Measurements from ENCODE around the gene GCNT2.

GCNT2 gene

DNA sequence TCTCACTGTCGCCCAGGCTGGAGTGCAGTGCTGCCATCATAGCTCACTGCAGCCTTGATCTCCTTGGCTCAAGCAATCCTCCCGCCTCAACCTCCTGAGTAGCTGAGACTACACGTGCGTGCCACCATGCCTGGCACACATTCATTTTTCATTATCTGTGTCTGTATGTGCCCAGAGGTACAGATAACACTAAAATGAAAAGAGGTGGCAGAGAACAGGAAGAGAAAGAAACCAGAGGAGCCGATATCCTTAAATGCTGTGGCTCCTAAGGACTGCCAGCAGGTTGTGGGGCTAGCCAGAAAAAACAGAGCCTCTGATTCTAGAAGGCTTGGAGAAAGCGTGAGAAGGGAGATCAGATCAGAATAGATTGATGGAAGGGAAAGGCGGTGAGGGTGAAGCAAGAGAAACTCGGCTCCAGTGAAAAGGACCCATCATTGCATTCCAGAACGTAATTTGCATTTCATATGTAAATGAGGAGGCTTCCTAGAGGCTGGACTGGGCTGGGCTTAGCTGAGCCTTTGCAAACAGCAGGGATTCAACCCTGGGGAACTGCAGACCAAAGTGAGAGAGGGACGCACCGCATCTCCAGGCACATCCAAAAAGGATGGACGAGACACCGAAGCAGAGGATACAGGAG, 64.2 kb downstream of the GCNT2 start:
- Histone ChIP-seq H3K9ac (ENCODE audit: low read depth in 1 of 2, low read length in 2 of 2) (no peak overlapping the region), H3K4me1 (ENCODE audit: control insufficient read depth in 1 of 2, insufficient read depth in 2 of 2, low read length in 2 of 2) (peaks cover 34 to 38% of the 10 kb centered on the region in 2 donors), H3K4me3 (ENCODE audit: low read depth in 1 of 2, low read length in 2 of 2) (peak overlapping the region in 1 of 2 donors; percentile 17), H3K36me3 (ENCODE audit: control insufficient read depth in 1 of 2, insufficient read depth in 2 of 2, low read length in 2 of 2) (peaks cover 0 to 5% of the 10 kb centered on the region in 2 donors), H3K9me3 (ENCODE audit: control insufficient read depth in 1 of 2, low read length in 2 of 2) (no peaks in the 10 kb centered on the region), H3K27me3 (ENCODE audit: control insufficient read depth in 1 of 2, insufficient read depth in 2 of 2, low read length in 2 of 2) (no peaks in the 10 kb centered on the region), H3K27ac (ENCODE audit: low read depth, low read length) (no peak overlapping the region)

DNA sequence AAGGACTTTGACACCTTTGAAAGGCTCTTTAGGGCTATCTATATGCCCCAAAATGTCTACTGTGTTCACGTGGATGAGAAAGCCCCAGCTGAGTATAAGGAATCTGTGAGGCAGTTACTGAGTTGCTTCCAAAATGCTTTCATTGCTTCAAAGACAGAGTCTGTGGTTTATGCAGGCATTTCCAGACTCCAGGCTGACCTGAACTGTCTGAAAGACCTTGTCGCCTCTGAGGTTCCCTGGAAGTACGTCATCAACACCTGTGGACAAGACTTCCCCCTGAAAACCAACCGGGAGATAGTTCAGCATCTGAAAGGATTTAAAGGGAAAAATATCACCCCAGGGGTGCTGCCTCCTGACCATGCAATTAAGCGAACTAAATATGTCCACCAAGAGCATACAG, 65.2 kb downstream of the GCNT2 start:
- Histone ChIP-seq H3K9ac (ENCODE audit: low read depth in 1 of 2, low read length in 2 of 2) (no peak overlapping the region), H3K4me1 (ENCODE audit: control insufficient read depth in 1 of 2, insufficient read depth in 2 of 2, low read length in 2 of 2) (peaks cover 34 to 39% of the 10 kb centered on the region in 2 donors), H3K27me3 (ENCODE audit: control insufficient read depth in 1 of 2, insufficient read depth in 2 of 2, low read length in 2 of 2) (no peaks in the 10 kb centered on the region), H3K9me3 (ENCODE audit: control insufficient read depth in 1 of 2, low read length in 2 of 2) (no peaks in the 10 kb centered on the region), H3K36me3 (ENCODE audit: control insufficient read depth in 1 of 2, insufficient read depth in 2 of 2, low read length in 2 of 2) (peaks cover 0 to 5% of the 10 kb centered on the region in 2 donors), H3K4me3 (ENCODE audit: low read depth in 1 of 2, low read length in 2 of 2) (no peak overlapping the region), H3K27ac (ENCODE audit: low read depth, low read length) (no peak overlapping the region)

DNA sequence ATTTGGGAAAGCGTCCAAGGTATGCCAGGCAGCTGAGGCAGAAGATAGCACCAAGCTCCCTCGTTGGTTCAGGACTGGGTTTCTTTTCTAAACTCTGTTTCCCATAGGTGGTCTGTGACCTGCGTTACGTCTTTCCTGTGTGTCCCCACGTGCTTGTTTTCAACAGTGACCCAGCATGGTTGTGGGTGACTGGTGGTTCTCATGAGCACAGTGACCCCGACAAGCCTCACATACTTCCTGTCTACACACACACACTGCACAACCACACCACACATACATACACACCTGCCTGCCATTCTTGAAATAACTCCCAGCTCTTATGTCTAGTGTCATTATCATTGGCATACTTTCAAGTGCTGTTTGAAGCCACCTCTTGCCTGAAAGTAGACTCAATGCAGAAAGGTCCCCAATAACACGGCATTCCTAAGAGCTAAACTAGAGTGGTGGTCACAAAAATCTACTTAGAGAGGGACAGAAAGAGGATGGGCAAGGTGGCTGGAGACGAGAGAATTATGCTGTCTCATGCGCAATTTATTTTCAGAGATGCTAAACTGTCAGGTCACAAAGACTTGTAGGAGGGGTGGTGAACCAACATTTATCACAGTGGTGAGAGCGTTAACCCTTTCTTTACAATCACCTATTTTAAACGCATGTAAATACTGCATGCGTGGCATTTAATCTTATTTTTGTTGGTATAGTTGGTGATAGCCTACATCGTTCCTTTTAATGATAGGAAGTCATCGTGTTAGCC, 66.7 kb downstream of the GCNT2 start:
- H3K9me3 ChIP-seq (ENCODE audit: control insufficient read depth in 1 of 2, low read length in 2 of 2), result no peaks in the 10 kb centered on the region
- H3K4me1 ChIP-seq (ENCODE audit: control insufficient read depth in 1 of 2, insufficient read depth in 2 of 2, low read length in 2 of 2), result peaks cover 35 to 39% of the 10 kb centered on the region in 2 donors
- H3K27ac ChIP-seq (ENCODE audit: low read depth, low read length), result no peak overlapping the region
- peaks cover 0 to 5% of the 10 kb centered on the region in 2 donors for H3K36me3 ChIP-seq (ENCODE audit: control insufficient read depth in 1 of 2, insufficient read depth in 2 of 2, low read length in 2 of 2)
- no peak overlapping the region for H3K4me3 ChIP-seq (ENCODE audit: low read depth in 1 of 2, low read length in 2 of 2)
- H3K27me3 ChIP-seq (ENCODE audit: control insufficient read depth in 1 of 2, insufficient read depth in 2 of 2, low read length in 2 of 2), result no peaks in the 10 kb centered on the region
- no peak overlapping the region for H3K9ac ChIP-seq (ENCODE audit: low read depth in 1 of 2, low read length in 2 of 2)

DNA sequence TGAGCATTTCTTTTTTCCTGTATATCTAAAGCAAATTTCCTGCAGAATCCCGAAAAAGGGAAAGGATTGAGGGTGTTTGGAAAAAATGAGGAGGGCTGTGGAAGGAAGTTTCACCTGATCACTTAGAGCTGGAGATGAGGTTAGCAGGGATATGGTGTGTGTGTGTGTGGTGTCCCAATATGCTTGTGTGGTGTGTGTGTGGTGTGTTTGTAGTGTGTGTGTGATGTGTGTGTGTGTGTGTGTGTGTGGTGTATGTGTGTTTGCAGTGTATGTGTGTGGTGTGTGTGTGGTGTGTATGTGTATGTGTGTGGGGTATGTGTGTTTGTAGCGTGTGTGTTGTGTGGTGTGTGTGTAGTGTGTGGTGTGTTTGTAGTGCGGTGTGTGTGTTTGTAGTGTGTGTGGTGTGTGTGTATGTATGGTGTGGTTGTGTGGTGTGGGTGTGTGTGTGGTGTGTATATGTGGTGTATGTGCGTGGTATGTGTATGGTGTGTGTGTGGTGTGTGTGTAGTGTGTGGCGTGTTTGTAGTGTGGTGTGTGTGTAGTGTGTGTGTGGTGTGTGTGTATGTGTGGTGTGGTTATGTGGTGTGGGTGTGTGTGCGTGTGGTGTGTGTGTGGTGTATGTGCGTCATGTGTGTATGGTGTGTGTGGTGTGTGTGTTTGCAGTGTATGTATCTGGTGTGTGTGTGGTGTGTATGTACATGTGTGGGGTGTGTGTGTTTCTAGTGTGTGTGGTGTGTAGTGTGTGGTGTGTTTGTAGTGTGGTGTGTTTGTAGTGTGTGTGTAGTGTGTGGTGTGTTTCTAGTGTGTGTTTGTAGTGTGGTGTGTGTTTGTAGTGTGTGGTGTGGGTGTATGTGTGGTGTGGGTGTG, 67.6 kb downstream of the GCNT2 start:
- peaks cover 25 to 29% of the 10 kb centered on the region in 2 donors for H3K4me1 ChIP-seq (ENCODE audit: control insufficient read depth in 1 of 2, insufficient read depth in 2 of 2, low read length in 2 of 2)
- H3K4me3 ChIP-seq (ENCODE audit: low read depth in 1 of 2, low read length in 2 of 2), result peak overlapping the region in 1 of 2 donors; percentile 7
- no peaks in the 10 kb centered on the region for H3K27me3 ChIP-seq (ENCODE audit: control insufficient read depth in 1 of 2, insufficient read depth in 2 of 2, low read length in 2 of 2)
- H3K9me3 ChIP-seq (ENCODE audit: control insufficient read depth in 1 of 2, low read length in 2 of 2), result no peaks in the 10 kb centered on the region
- H3K9ac ChIP-seq (ENCODE audit: low read depth in 1 of 2, low read length in 2 of 2), result no peak overlapping the region
- H3K27ac ChIP-seq (ENCODE audit: low read depth, low read length), result peak overlapping the region; percentile 13
- H3K36me3 ChIP-seq (ENCODE audit: control insufficient read depth in 1 of 2, insufficient read depth in 2 of 2, low read length in 2 of 2), result peaks cover 0 to 5% of the 10 kb centered on the region in 2 donors

DNA sequence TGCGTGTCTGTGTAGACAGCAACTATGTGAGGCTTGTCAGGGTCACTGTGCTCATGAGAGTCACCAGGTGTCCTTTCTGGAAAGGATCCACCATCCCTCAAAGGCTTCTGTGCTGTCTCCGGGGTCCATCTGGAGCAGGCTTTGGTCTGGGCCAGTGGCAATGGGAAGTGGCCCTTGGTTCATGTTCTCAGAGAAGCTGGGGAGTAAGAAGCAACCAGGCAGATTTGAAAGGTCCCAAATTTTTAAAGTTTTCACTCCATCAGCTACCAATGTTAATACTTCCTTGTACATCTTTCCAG, 68.2 kb downstream of the GCNT2 start:
- Histone ChIP-seq H3K36me3 (ENCODE audit: control insufficient read depth in 1 of 2, insufficient read depth in 2 of 2, low read length in 2 of 2) (peaks cover 0 to 5% of the 10 kb centered on the region in 2 donors), H3K27ac (ENCODE audit: low read depth, low read length) (no peak overlapping the region), H3K4me3 (ENCODE audit: low read depth in 1 of 2, low read length in 2 of 2) (no peak overlapping the region)

DNA sequence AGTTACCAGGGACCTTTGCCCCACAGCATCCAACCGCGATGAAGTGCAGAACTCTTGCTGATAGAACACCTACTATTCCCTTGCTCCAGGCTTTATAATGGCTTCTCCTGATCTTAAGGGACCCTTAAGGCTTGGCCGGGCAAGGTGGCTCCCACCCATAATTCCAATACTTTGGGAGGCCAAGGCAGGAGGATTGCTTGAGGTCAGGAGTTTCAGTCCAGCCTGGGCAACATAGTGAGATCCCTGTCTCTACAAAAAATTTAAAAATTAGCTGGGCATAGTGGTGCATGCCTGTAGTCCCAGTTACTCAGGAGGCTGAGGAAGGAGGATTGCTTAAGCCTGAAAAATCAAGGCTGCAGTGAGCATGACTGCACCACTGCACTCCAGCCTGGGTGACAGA, 68.8 kb downstream of the GCNT2 start:
- H3K9me3 ChIP-seq (ENCODE audit: control insufficient read depth in 1 of 2, low read length in 2 of 2), result no peaks in the 10 kb centered on the region
- H3K36me3 ChIP-seq (ENCODE audit: control insufficient read depth in 1 of 2, insufficient read depth in 2 of 2, low read length in 2 of 2), result peaks cover 0 to 5% of the 10 kb centered on the region in 2 donors
- H3K9ac ChIP-seq (ENCODE audit: low read depth in 1 of 2, low read length in 2 of 2), result no peak overlapping the region
- no peaks in the 10 kb centered on the region for H3K27me3 ChIP-seq (ENCODE audit: control insufficient read depth in 1 of 2, insufficient read depth in 2 of 2, low read length in 2 of 2)
- no peak overlapping the region for H3K27ac ChIP-seq (ENCODE audit: low read depth, low read length)
- H3K4me1 ChIP-seq (ENCODE audit: control insufficient read depth in 1 of 2, insufficient read depth in 2 of 2, low read length in 2 of 2), result peaks cover 18 to 24% of the 10 kb centered on the region in 2 donors
- H3K4me3 ChIP-seq (ENCODE audit: low read depth in 1 of 2, low read length in 2 of 2), result no peak overlapping the region

More for the DNA sequence above, 68.2 kb downstream of the GCNT2 start:
- no peaks in the 10 kb centered on the region for H3K9me3 ChIP-seq (ENCODE audit: control insufficient read depth in 1 of 2, low read length in 2 of 2)
- H3K27me3 ChIP-seq (ENCODE audit: control insufficient read depth in 1 of 2, insufficient read depth in 2 of 2, low read length in 2 of 2), result no peaks in the 10 kb centered on the region
- H3K9ac ChIP-seq (ENCODE audit: low read depth in 1 of 2, low read length in 2 of 2), result no peak overlapping the region
- H3K4me1 ChIP-seq (ENCODE audit: control insufficient read depth in 1 of 2, insufficient read depth in 2 of 2, low read length in 2 of 2), result peaks cover 19 to 28% of the 10 kb centered on the region in 2 donors

DNA sequence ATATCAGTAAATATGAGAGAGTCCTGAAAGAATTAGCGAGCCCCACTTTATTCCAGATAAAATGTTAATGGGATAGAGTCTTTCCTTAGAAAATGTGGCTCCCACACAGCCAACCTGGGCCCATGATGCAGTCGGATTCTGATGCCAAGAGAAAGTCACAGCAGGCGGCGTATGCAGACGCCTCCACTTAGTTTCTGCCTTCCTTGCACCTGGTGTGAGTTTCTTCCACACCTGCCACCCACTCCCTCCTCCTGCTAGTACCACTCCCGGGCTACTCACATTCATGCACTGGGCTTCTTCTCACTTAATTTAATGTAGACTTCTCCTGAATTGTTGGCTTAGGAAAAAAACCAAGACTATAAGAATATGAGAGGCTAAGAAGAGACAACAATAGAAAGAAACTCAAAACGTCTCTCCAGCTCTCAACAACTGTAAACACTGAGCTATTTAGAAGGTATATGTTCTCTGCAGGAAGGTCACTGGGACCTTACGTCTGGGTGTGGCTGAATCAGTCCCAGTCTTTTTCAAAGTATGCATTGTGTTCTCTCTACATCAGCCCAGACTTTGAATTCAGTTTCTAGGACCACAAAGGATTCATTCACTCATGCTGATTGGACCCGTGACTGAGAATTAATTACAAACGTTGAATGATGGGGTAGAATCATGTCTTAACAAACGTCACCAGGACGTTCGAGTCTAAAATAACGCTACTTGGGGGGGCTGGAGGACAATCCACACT, 70.4 kb downstream of the GCNT2 start:
- peaks cover 15 to 18% of the 10 kb centered on the region in 2 donors for H3K4me1 ChIP-seq (ENCODE audit: control insufficient read depth in 1 of 2, insufficient read depth in 2 of 2, low read length in 2 of 2)
- no peak overlapping the region for H3K4me3 ChIP-seq (ENCODE audit: low read depth in 1 of 2, low read length in 2 of 2)
- H3K9ac ChIP-seq (ENCODE audit: low read depth in 1 of 2, low read length in 2 of 2), result no peak overlapping the region
- H3K27ac ChIP-seq (ENCODE audit: low read depth, low read length), result no peak overlapping the region
- H3K27me3 ChIP-seq (ENCODE audit: control insufficient read depth in 1 of 2, insufficient read depth in 2 of 2, low read length in 2 of 2), result no peaks in the 10 kb centered on the region
- H3K36me3 ChIP-seq (ENCODE audit: control insufficient read depth in 1 of 2, insufficient read depth in 2 of 2, low read length in 2 of 2), result no peaks in the 10 kb centered on the region
- no peaks in the 10 kb centered on the region for H3K9me3 ChIP-seq (ENCODE audit: control insufficient read depth in 1 of 2, low read length in 2 of 2)

DNA sequence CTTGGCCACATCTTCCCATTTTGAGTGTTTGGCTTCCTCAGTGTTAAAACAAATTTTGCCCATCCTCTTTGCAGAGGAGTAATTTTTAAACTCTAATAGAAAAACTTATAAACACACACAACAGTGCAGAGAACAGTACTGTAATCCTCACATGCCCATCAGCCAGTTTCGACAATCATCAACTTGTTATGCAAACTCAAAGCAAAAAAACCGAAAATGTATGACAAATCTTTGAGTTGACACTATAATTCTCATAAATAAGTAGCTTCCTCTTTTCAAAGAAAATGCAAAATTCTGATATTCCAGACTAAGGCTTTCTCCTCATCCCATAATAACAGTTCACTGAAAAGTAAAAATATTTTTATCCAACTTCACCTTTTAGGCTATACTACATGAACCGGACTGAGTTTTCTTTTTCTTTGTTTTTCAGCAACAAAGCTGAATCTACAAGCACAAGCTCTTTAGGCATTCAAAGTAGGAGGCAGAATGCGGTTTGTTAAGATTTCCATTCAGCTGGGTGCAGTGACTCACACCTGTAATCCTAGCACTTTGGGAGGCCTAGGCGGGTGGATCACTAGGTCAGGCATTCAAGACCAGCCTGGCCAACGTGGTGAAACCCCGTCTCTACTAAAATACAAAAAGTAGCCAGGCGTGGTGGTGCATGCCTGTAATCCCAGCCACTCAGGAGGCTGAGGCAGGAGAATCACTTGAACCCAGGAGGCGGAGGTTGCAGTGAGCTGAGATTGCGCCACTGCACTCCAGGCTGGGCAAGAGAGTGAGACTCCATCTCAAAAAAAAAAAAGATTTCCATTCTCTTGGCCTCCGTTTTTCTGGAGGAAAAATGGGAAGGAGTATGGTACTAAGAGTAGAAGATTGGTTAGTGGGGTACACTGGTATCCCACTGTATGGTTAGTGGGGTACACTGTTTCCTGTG, 74.8 kb downstream of the GCNT2 start:
- Histone ChIP-seq H3K27ac (ENCODE audit: low read depth, low read length) (no peak overlapping the region), H3K9ac (ENCODE audit: low read depth in 1 of 2, low read length in 2 of 2) (no peak overlapping the region), H3K9me3 (ENCODE audit: control insufficient read depth in 1 of 2, low read length in 2 of 2) (no peaks in the 10 kb centered on the region), H3K4me1 (ENCODE audit: control insufficient read depth in 1 of 2, insufficient read depth in 2 of 2, low read length in 2 of 2) (peaks cover 11 to 12% of the 10 kb centered on the region in 2 donors), H3K27me3 (ENCODE audit: control insufficient read depth in 1 of 2, insufficient read depth in 2 of 2, low read length in 2 of 2) (no peaks in the 10 kb centered on the region), H3K4me3 (ENCODE audit: low read depth in 1 of 2, low read length in 2 of 2) (no peak overlapping the region), H3K36me3 (ENCODE audit: control insufficient read depth in 1 of 2, insufficient read depth in 2 of 2, low read length in 2 of 2) (no peaks in the 10 kb centered on the region)

DNA sequence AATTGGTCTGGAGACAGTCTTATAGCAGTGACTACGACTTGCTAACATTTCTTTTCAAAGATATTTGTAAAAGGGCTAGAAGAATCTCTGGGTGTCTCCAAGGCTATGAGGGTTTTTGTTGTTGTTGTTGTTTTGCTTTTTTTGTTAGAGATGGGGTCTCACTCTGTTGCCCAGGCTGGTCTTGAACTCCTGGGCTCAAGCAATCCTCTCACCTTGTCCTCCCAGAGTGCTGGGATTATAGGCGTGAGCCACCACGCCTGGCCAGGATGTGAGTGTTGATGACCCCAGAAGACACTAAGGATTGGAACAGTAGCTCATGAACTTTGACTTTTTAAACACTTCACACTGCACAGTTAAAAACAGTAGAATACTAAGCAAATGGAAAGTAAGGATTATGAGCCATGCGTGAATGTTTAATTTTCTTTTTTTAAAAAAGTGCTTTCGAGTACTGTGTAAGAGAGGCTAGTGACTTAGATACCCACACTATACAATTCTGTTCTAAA, 76.4 kb downstream of the GCNT2 start:
- Histone ChIP-seq H3K4me1 (ENCODE audit: control insufficient read depth in 1 of 2, insufficient read depth in 2 of 2, low read length in 2 of 2) (peaks cover 3% of the 10 kb centered on the region in 2 donors), H3K36me3 (ENCODE audit: control insufficient read depth in 1 of 2, insufficient read depth in 2 of 2, low read length in 2 of 2) (no peaks in the 10 kb centered on the region), H3K27ac (ENCODE audit: low read depth, low read length) (no peak overlapping the region), H3K9me3 (ENCODE audit: control insufficient read depth in 1 of 2, low read length in 2 of 2) (no peaks in the 10 kb centered on the region), H3K27me3 (ENCODE audit: control insufficient read depth in 1 of 2, insufficient read depth in 2 of 2, low read length in 2 of 2) (no peaks in the 10 kb centered on the region), H3K9ac (ENCODE audit: low read depth in 1 of 2, low read length in 2 of 2) (no peak overlapping the region), H3K4me3 (ENCODE audit: low read depth in 1 of 2, low read length in 2 of 2) (no peak overlapping the region)
